GM18511 (cell line): Measurements from ENCODE around the gene MAP4K2.
A peak's percentile ranks its signal among the peaks of the same experiment; 100 is the strongest.

ENCODE experiments used
- ATAC-seq: cut with Tn5 transposase; IDR thresholded peaks from one replicate; pipeline ENCODE4 v1.9.1; 2021; ENCODE audit warnings: mild to moderate bottlenecking, moderate library complexity; ENCODE audit not compliant: unreplicated experiment

The MAP4K2 gene

GRCh38 chr11:64813826-64814225 is 10.8 kb upstream of the MAP4K2 start:
- ATAC-seq: no peak

GRCh38 chr11:64810891-64811272 is 7.9 kb upstream of the MAP4K2 start:
- no peak for ATAC-seq

GRCh38 chr11:64810271-64810890 is 7.4 kb upstream of the MAP4K2 start, which contains the start of gene MEN1:
MEN1 (minus strand) TSS chr11:64810551; CDS start chr11:64810109, 442 bp downstream.
- peak; percentile 61 for ATAC-seq

GRCh38 chr11:64809781-64810241 is 6.8 kb upstream of the MAP4K2 start:
- ATAC-seq: no peak

- ATAC-seq: no peak
Observed at GRCh38 chr11:64805481-64805880, 2.5 kb upstream of the MAP4K2 start.

- no peak for ATAC-seq
Observed at GRCh38 chr11:64804346-64805210, 1.6 kb upstream of the MAP4K2 start.

GRCh38 chr11:64803846-64804345 is 882 bp upstream of the MAP4K2 start:
- ATAC-seq: no peak

- peak; percentile 40 for ATAC-seq
Observed at GRCh38 chr11:64802370-64803157, 450 bp downstream of the MAP4K2 start.

- ATAC-seq: no peak
Observed at GRCh38 chr11:64801561-64802369, 1.2 kb downstream of the MAP4K2 start.

- ATAC-seq: no peak
Observed at GRCh38 chr11:64801158-64801464, 1.9 kb downstream of the MAP4K2 start.

- no peak for ATAC-seq
Observed at GRCh38 chr11:64800303-64801157, 2.5 kb downstream of the MAP4K2 start.

GRCh38 chr11:64799623-64800302 is 3.3 kb downstream of the MAP4K2 start:
- ATAC-seq: no peak

GRCh38 chr11:64799256-64799622 is 3.8 kb downstream of the MAP4K2 start:
- ATAC-seq: no peak

GRCh38 chr11:64796757-64797541 is 6.1 kb downstream of the MAP4K2 start:
- no peak for ATAC-seq

GRCh38 chr11:64796047-64796756 is 6.8 kb downstream of the MAP4K2 start:
- no peak for ATAC-seq

GRCh38 chr11:64794526-64794925 is 8.5 kb downstream of the MAP4K2 start:
- ATAC-seq: no peak

GRCh38 chr11:64793271-64794160 is 9.5 kb downstream of the MAP4K2 start:
- no peak for ATAC-seq
